Activated CD4-positive, alpha-beta T cell treated with anti-CD3 and anti-CD28 coated beads, Interleukin-2, amount 50 U/mL, for 24 hours (primary cell): ENCODE results near the gene ZNF384.

Experiments
- DNase-seq, 2 donors: peaks; one replicate each; pipeline ENCODE4 v3.0.0-alpha.2; 2020; ENCODE audit warnings: low read depth in 1 of 2, low spot score in 1 of 2

The ZNF384 gene

GRCh38 chr12:6699259-6699988 lies 10.2 kb upstream of the ZNF384 start:
- no peak for DNase-seq

- DNase-seq: no peak
Observed at GRCh38 chr12:6698352-6699046, 9.3 kb upstream of the ZNF384 start.

GRCh38 chr12:6697584-6698351 lies 8.6 kb upstream of the ZNF384 start:
- DNase-seq: no peak

GRCh38 chr12:6696690-6697583 lies 7.8 kb upstream of the ZNF384 start:
- DNase-seq: no peak

- DNase-seq: no peak
Observed at GRCh38 chr12:6695313-6696045, 6.3 kb upstream of the ZNF384 start.

- no peak for DNase-seq
Observed at GRCh38 chr12:6694701-6695100, 5.5 kb upstream of the ZNF384 start.

- DNase-seq: no peak
Observed at GRCh38 chr12:6693832-6694355, 4.7 kb upstream of the ZNF384 start.

- no peak for DNase-seq
Observed at GRCh38 chr12:6692888-6693287, 3.7 kb upstream of the ZNF384 start.

GRCh38 chr12:6691473-6691872 lies 2.3 kb upstream of the ZNF384 start:
- no peak for DNase-seq

- peak; percentile 20 to 80 for DNase-seq
Observed at GRCh38 chr12:6688543-6688998, 604 bp downstream of the ZNF384 start.

- DNase-seq: no peak
Observed at GRCh38 chr12:6685814-6686213, 3.4 kb downstream of the ZNF384 start.

GRCh38 chr12:6684609-6685008 lies 4.6 kb downstream of the ZNF384 start:
- peak in 1 of 2 donors; percentile 40 for DNase-seq

- no peak for DNase-seq
Observed at GRCh38 chr12:6676962-6677361, 12.2 kb downstream of the ZNF384 start.

GRCh38 chr12:6672143-6672542 lies 17.0 kb downstream of the ZNF384 start:
- DNase-seq: no peak

GRCh38 chr12:6667559-6668210 lies 21.5 kb downstream of the ZNF384 start:
- no peak for DNase-seq

GRCh38 chr12:6666211-6666610 lies 23.0 kb downstream of the ZNF384 start:
- DNase-seq: no peak

GRCh38 chr12:6664902-6665301 lies 24.3 kb downstream of the ZNF384 start:
- no peak for DNase-seq

GRCh38 chr12:6662906-6663742 lies 26.1 kb downstream of the ZNF384 start, which contains the start of gene ING4:
TSS of gene ING4 (minus strand) at chr12:6663119. CDS start at chr12:6663101, 18 bp downstream.
- peak; percentile 79 to 96 for DNase-seq

GRCh38 chr12:6662602-6662905 lies 26.6 kb downstream of the ZNF384 start:
- no peak for DNase-seq
